Endothelial cell of umbilical vein (primary cell): Measurements from ENCODE around the gene CLCN3. TPM values are rescaled to one million over a fixed set of nuclear protein-coding genes. Genes with fewer than 3 reads are reported as not detected.

Experiments
- BruUV-seq: library from RNA; stranded (reverse); fragments of 400-500 nt; replicated peaks from 2 replicates; lab custom pipeline; 2021; lab: Mats Ljungman, UMichigan
- CTCF ChIA-PET: fragments of 300-600, 350-600 bp; sonication (Branson Sonifier 250); formaldehyde crosslinking; loops from one replicate; lab custom pipeline; 2021; ENCODE audit warnings: antibody characterized with exemption, inconsistent platforms; lab: Charles Lee
- POLR2A ChIA-PET: fragments of 300-600, 350-600 bp; sonication (Branson Sonifier 250); formaldehyde crosslinking; loops from one replicate; lab custom pipeline; 2021; ENCODE audit warnings: antibody characterized with exemption, inconsistent platforms; lab: Charles Lee
- DNase-seq: peaks from one replicate; pipeline ENCODE4 v3.0.0-alpha.2; 2011; ENCODE audit warnings: low read depth, low spot score
- FAIRE-seq: peaks from 2 replicates; lab custom pipeline; 2011; peaks lifted over from hg19 to GRCh38; lab: Jason Lieb, UNC
- H2AFZ ChIP-seq: 2 replicates; pipeline ENCODE4 v1.6.0; 2012; ENCODE audit warnings: low read depth, low read length, control low read depth, inconsistent platforms
- H3K27ac ChIP-seq: 2 replicates; pipeline ENCODE4 v1.5.1; 2011; ENCODE audit warnings: low read depth, mild to moderate bottlenecking, control low read depth, low read length, moderate library complexity; ENCODE audit not compliant: insufficient read depth
- H3K27me3 ChIP-seq, 2 experiments: 2 replicates each; pipeline versions ENCODE4 v1.6.0 to v1.6.1; 2011; ENCODE audit warnings: low read length in 2 of 2, mixed read lengths in 1 of 2; ENCODE audit not compliant: control insufficient read depth in 2 of 2, insufficient read depth in 2 of 2
- H3K36me3 ChIP-seq, 2 experiments: 2 replicates in 1 of 2; 3 replicates in 1 of 2; pipeline ENCODE4 v1.5.1; 2011; ENCODE audit warnings: low read length in 2 of 2, mild to moderate bottlenecking in 1 of 2, moderate library complexity in 1 of 2; ENCODE audit not compliant: control insufficient read depth in 2 of 2, insufficient read depth in 2 of 2; ENCODE audit errors: extremely low read depth in 1 of 2
- H3K4me1 ChIP-seq: 3 replicates; pipeline ENCODE4 v1.5.1; 2011; ENCODE audit warnings: mild to moderate bottlenecking, low read length; ENCODE audit not compliant: control insufficient read depth, insufficient read depth; ENCODE audit errors: extremely low read depth
- H3K4me2 ChIP-seq: 2 replicates; pipeline ENCODE4 v1.6.1; 2011; ENCODE audit warnings: low read length, control low read depth, mixed read lengths; ENCODE audit not compliant: insufficient read depth
- H3K4me3 ChIP-seq, 3 experiments: fragments of 200-600 bp in 1 of 3; sonication (generic), shearing (Covaris generic) in 1 of 3; replicated peaks in 1 of 3; 2 replicates each; pipeline ENCODE4 v1.5.1; 2011 to 2016; ENCODE audit warnings: control low read depth in 3 of 3, low read length in 3 of 3, mild to moderate bottlenecking in 2 of 3, inconsistent platforms in 1 of 3, low read depth in 1 of 3, moderate library complexity in 1 of 3; ENCODE audit not compliant: insufficient read depth in 1 of 3
- H3K79me2 ChIP-seq: 2 replicates; pipeline ENCODE4 v1.6.0; 2012; ENCODE audit warnings: low read length, inconsistent platforms; ENCODE audit not compliant: control insufficient read depth, insufficient read depth
- H3K9ac ChIP-seq: replicated peaks from 2 replicates; pipeline ENCODE3; 2011; ENCODE audit warnings: low read length, control low read depth; ENCODE audit not compliant: insufficient read depth; ENCODE audit errors: extremely low read depth
- H3K9me1 ChIP-seq: replicated peaks from 3 replicates; pipeline ENCODE4 v1.6.0; 2011; ENCODE audit warnings: mild to moderate bottlenecking, low read length; ENCODE audit not compliant: control insufficient read depth, insufficient read depth; ENCODE audit errors: extremely low read depth
- H3K9me3 ChIP-seq: replicated peaks from 2 replicates; pipeline ENCODE4 v1.5.1; 2012; ENCODE audit warnings: low read length, inconsistent platforms; ENCODE audit not compliant: control insufficient read depth, insufficient read depth
- H4K20me1 ChIP-seq: replicated peaks from 2 replicates; pipeline ENCODE3; 2011; ENCODE audit warnings: mild to moderate bottlenecking, low read length; ENCODE audit not compliant: control insufficient read depth, insufficient read depth; ENCODE audit errors: extremely low read depth
- CTCF ChIP-seq, 2 donors: IDR thresholded peaks; 1 replicate in 1 of 2; 2 replicates in 1 of 2; pipeline ENCODE4 v1.5.1; 2011; ENCODE audit warnings: low read length in 2 of 2, mild to moderate bottlenecking in 2 of 2, moderate library complexity in 2 of 2, control low read depth in 1 of 2, inconsistent platforms in 1 of 2, low read depth in 1 of 2; ENCODE audit not compliant: insufficient read depth in 1 of 2; ENCODE audit errors: extremely low read depth in 1 of 2
- FOS ChIP-seq: IDR thresholded peaks from 2 replicates; pipeline ENCODE4 v1.6.1; 2011; ENCODE audit warnings: mild to moderate bottlenecking, low read length, moderate library complexity, borderline replicate concordance; ENCODE audit not compliant: insufficient read depth
- GATA2 ChIP-seq: IDR thresholded peaks from 2 replicates; pipeline ENCODE4 v1.7.0; 2011; ENCODE audit warnings: low read depth, mild to moderate bottlenecking, moderate library complexity, mixed read lengths, low read length; ENCODE audit not compliant: insufficient read length, insufficient read depth
- MAX ChIP-seq: IDR thresholded peaks from 2 replicates; pipeline ENCODE4 v1.6.1; 2011; ENCODE audit not compliant: insufficient read depth, insufficient read length
- MYC ChIP-seq: IDR thresholded peaks from one replicate; pipeline ENCODE4 v1.6.1; 2011; ENCODE audit warnings: mild to moderate bottlenecking, low read depth, low read length
- POLR2A ChIP-seq: IDR thresholded peaks from 2 replicates; pipeline ENCODE4 v1.6.1; 2012; ENCODE audit warnings: low read depth, mild to moderate bottlenecking, control low read depth, low read length
- dilution Hi-C: fragments of 300-500 bp; cut with MboI; formaldehyde crosslinking; loops from one replicate; pipeline ENCODE4 v1.15.0; 2019; ENCODE audit warnings: low sequenced_read_pairs; ENCODE audit not compliant: extremely low pct_ligation_motif_present
- intact Hi-C: fragments of 100-400 bp; cut with micrococcal nuclease; formaldehyde crosslinking; loops from one replicate; pipeline ENCODE4 v1.10.0; 2022
- polyA plus RNA-seq, 4 experiments: library from polyadenylated mRNA; depleted of rRNA in 3 of 4; stranded (reverse) in 3 of 4; unstranded in 1 of 4; fragments of >200 nt; gene quantifications; 2 replicates each; pipeline versions ENCODE4 v1.2.1 to v1.2.3, GENCODE V29; 2011 to 2012; ENCODE audit warnings: missing spikeins in 1 of 4
- total RNA-seq: library from RNA; stranded (reverse); gene quantifications from 2 replicates; pipeline ENCODE4 v1.2.3, GENCODE V29; 2021

CLCN3 gene
- total and polyA plus RNA-seq, 2 donors (not counting 3 experiments of a cell fraction or from before 2014, with no cell fraction given): 16.5 to 51.4 TPM

GRCh38 chr4:169616846-169617245 lies 3.5 kb upstream of the CLCN3 start:
- no TSS peak for BruUV-seq
- FAIRE-seq: no peak
- POLR2A ChIA-PET: no interaction called here

More at GRCh38 chr4:169616846-169617245, 3.5 kb upstream of the CLCN3 start:
- Histone ChIP-seq H3K9ac (no peak overlapping the region), H3K9me3 (no peaks in the 10 kb centered on the region), H3K4me3 (no peak overlapping the region), H4K20me1 (no peaks in the 10 kb centered on the region), H3K4me1 (peaks cover 21% of the 10 kb centered on the region), H3K36me3 (no peaks in the 10 kb centered on the region), H3K27me3 (no peaks in the 10 kb centered on the region), H3K9me1 (no peaks in the 10 kb centered on the region), H3K4me2 (no peak overlapping the region), H3K79me2 (peaks cover 11% of the 10 kb centered on the region), H2AFZ (no peak overlapping the region), H3K27ac (no peak overlapping the region)
- TF ChIP-seq MYC (no peak), GATA2 (no peak), MAX (no peak), FOS (no peak), CTCF (IDR thresholded peaks at IDR 0.05; ENCODE audit: extremely low read depth in 1 of 2, insufficient read depth in 1 of 2, low read depth in 1 of 2, low read length in 2 of 2) (no peak), POLR2A (no peak)
- intact Hi-C loops: no loop called here
- dilution Hi-C loops: no loop called here
- CTCF ChIA-PET: interaction anchor here (0.7 to 1.5 kb wide), 3 partner anchors 100 to 175 kb away, joined by 3 to 4 read pairs (median 3); no protein-coding TSS in a partner anchor
- no peak for DNase-seq
